H1 (cell line): ENCODE measurements around the gene CDC5L. TPM values are rescaled to one million over a fixed set of nuclear protein-coding genes. Genes with fewer than 3 reads are reported as not detected.

ENCODE experiments used
- CTCF ChIA-PET: fragments of 300-600 bp; sonication (Branson Sonifier 250); formaldehyde crosslinking; loops from one replicate; lab custom pipeline; 2021; ENCODE audit not compliant: partially characterized antibody; lab: Charles Lee
- POLR2A ChIA-PET: fragments of 300-600 bp; sonication (Branson Sonifier 250); formaldehyde crosslinking; loops from one replicate; lab custom pipeline; 2021; ENCODE audit warnings: inconsistent platforms; ENCODE audit not compliant: partially characterized antibody; lab: Charles Lee
- DNase-seq, 2 experiments: peaks; one replicate each; pipeline versions ENCODE4 v3.0.0 to v3.0.0-alpha.2; 2010 to 2022; ENCODE audit warnings: low spot score in 2 of 2, low read depth in 1 of 2, mixed read lengths in 1 of 2
- FAIRE-seq: peaks from 2 replicates; lab custom pipeline; 2011; peaks lifted over from hg19 to GRCh38; lab: Jason Lieb, UNC
- H2AFZ ChIP-seq: 2 replicates; pipeline ENCODE4 v1.8.1; 2012; ENCODE audit warnings: low read length, inconsistent platforms
- H2AK5ac ChIP-seq: 2 replicates; pipeline ENCODE4 v1.6.1; 2013; ENCODE audit warnings: low read depth, low read length
- H2BK120ac ChIP-seq: replicated peaks from 2 replicates; pipeline ENCODE3; 2013; ENCODE audit warnings: low read depth, low read length, inconsistent platforms
- H2BK12ac ChIP-seq: 2 replicates; pipeline ENCODE4 v1.6.1; 2013; ENCODE audit warnings: low read depth, low read length
- H2BK15ac ChIP-seq: 2 replicates; pipeline ENCODE4 v1.6.1; 2013; ENCODE audit warnings: low read length
- H2BK20ac ChIP-seq: 2 replicates; pipeline ENCODE4 v1.6.1; 2013; ENCODE audit warnings: low read length
- H2BK5ac ChIP-seq: 2 replicates; pipeline ENCODE4 v1.6.1; 2013; ENCODE audit warnings: low read depth, low read length
- H3K14ac ChIP-seq: 2 replicates; pipeline ENCODE4 v1.6.1; 2013; ENCODE audit warnings: inconsistent platforms; ENCODE audit not compliant: insufficient read length
- H3K18ac ChIP-seq: 2 replicates; pipeline ENCODE4 v1.6.1; 2013; ENCODE audit warnings: low read length; ENCODE audit errors: extremely low read depth
- H3K23ac ChIP-seq: 2 replicates; pipeline ENCODE4 v1.6.1; 2013; ENCODE audit warnings: inconsistent platforms; ENCODE audit not compliant: insufficient read length
- H3K23me2 ChIP-seq: 2 replicates; pipeline ENCODE4 v1.6.1; 2013; ENCODE audit warnings: low read depth, low read length
- H3K27ac ChIP-seq: 2 replicates; pipeline ENCODE4 v1.6.1; 2011; ENCODE audit warnings: low read depth, low read length, inconsistent platforms
- H3K27me3 ChIP-seq, 4 experiments: replicated peaks in 1 of 4; 1 replicate in 1 of 4; 2 replicates in 3 of 4; pipeline versions ENCODE4 v1.6.1 to v1.8.1; 2011 to 2013; ENCODE audit warnings: low read length in 3 of 4, mild to moderate bottlenecking in 3 of 4, inconsistent platforms in 2 of 4, mixed read lengths in 2 of 4, moderate library complexity in 1 of 4; ENCODE audit not compliant: control insufficient read depth in 3 of 4, insufficient read depth in 3 of 4; ENCODE audit errors: extremely low read depth in 1 of 4
- H3K36me3 ChIP-seq, 4 experiments: 2 replicates each; pipeline versions ENCODE4 v1.6.1 to v1.8.1; 2011 to 2013; ENCODE audit warnings: mild to moderate bottlenecking in 4 of 4, low read length in 3 of 4, moderate library complexity in 2 of 4, control low read depth in 1 of 4, inconsistent platforms in 1 of 4; ENCODE audit not compliant: insufficient read depth in 4 of 4, control insufficient read depth in 2 of 4
- H3K4ac ChIP-seq: replicated peaks from 2 replicates; pipeline ENCODE3; 2013; ENCODE audit warnings: low read length, low read depth, mixed read lengths, inconsistent platforms; ENCODE audit not compliant: insufficient read length
- H3K4me1 ChIP-seq, 4 experiments: replicated peaks in 1 of 4; 1 replicate in 1 of 4; 2 replicates in 3 of 4; pipeline versions ENCODE4 v1.6.1 to v1.8.1; 2011 to 2013; ENCODE audit warnings: low read length in 3 of 4, inconsistent platforms in 2 of 4, mixed read lengths in 1 of 4; ENCODE audit not compliant: insufficient read depth in 4 of 4, control insufficient read depth in 3 of 4
- H3K4me2 ChIP-seq, 2 experiments: 2 replicates each; pipeline versions ENCODE4 v1.6.1 to v1.8.1; 2011 to 2013; ENCODE audit warnings: low read depth in 2 of 2, low read length in 2 of 2, control low read depth in 1 of 2, inconsistent platforms in 1 of 2, mild to moderate bottlenecking in 1 of 2; ENCODE audit not compliant: insufficient read depth in 1 of 2
- H3K4me3 ChIP-seq, 4 experiments: fragments of 200-600, 300-600 bp in 1 of 4; sonication (generic), shearing (Covaris generic), sonication (Bioruptor Twin) in 1 of 4; 2 replicates each; pipeline versions ENCODE4 v1.5.1 to v1.8.1; 2011 to 2016; ENCODE audit warnings: low read length in 4 of 4, low read depth in 3 of 4, control low read depth in 2 of 4, inconsistent platforms in 2 of 4, mild to moderate bottlenecking in 2 of 4, mixed read lengths in 1 of 4, moderate library complexity in 1 of 4; ENCODE audit not compliant: insufficient read depth in 2 of 4; ENCODE audit errors: extremely low read depth in 1 of 4
- H3K56ac ChIP-seq: replicated peaks from 2 replicates; pipeline ENCODE3; 2013; ENCODE audit warnings: low read depth, mild to moderate bottlenecking, mixed read lengths, low read length, inconsistent platforms; ENCODE audit not compliant: insufficient read length
- H3K79me1 ChIP-seq: 2 replicates; pipeline ENCODE4 v1.6.1; 2013; ENCODE audit warnings: low read depth, low read length, control low read depth
- H3K79me2 ChIP-seq, 2 experiments: 2 replicates each; pipeline versions ENCODE4 v1.6.1 to v1.8.1; 2012 to 2013; ENCODE audit warnings: low read length in 2 of 2, mild to moderate bottlenecking in 2 of 2, inconsistent platforms in 1 of 2; ENCODE audit not compliant: insufficient read depth in 2 of 2, control insufficient read depth in 1 of 2
- H3K9ac ChIP-seq, 4 experiments: replicated peaks in 1 of 4; 1 replicate in 1 of 4; 2 replicates in 3 of 4; pipeline versions ENCODE4 v1.6.1 to v1.8.1; 2011 to 2013; ENCODE audit warnings: low read depth in 3 of 4, low read length in 3 of 4, control low read depth in 2 of 4, mild to moderate bottlenecking in 2 of 4, moderate library complexity in 2 of 4, inconsistent platforms in 1 of 4; ENCODE audit errors: extremely low read depth in 1 of 4
- H3K9me3 ChIP-seq, 2 experiments: 2 replicates each; pipeline versions ENCODE4 v1.6.1 to v1.8.1; 2012 to 2013; ENCODE audit warnings: mild to moderate bottlenecking in 2 of 2, moderate library complexity in 2 of 2, control low read depth in 1 of 2, inconsistent platforms in 1 of 2, low read depth in 1 of 2, low read length in 1 of 2, mixed read lengths in 1 of 2; ENCODE audit not compliant: insufficient read depth in 2 of 2
- H4K20me1 ChIP-seq, 2 experiments: replicated peaks in 1 of 2; 2 replicates each; pipeline versions ENCODE3 to v1.8.1; 2011 to 2013; ENCODE audit warnings: inconsistent platforms in 2 of 2, low read length in 2 of 2, mild to moderate bottlenecking in 1 of 2; ENCODE audit not compliant: insufficient read depth in 2 of 2, control insufficient read depth in 1 of 2
- H4K5ac ChIP-seq: 2 replicates; pipeline ENCODE4 v1.6.1; 2013; ENCODE audit warnings: low read length, low read depth, mixed read lengths, inconsistent platforms; ENCODE audit not compliant: insufficient read length
- H4K8ac ChIP-seq: 2 replicates; pipeline ENCODE4 v1.8.0; 2013; ENCODE audit warnings: mild to moderate bottlenecking, moderate library complexity, low read length, inconsistent platforms; ENCODE audit not compliant: insufficient read depth; ENCODE audit errors: extremely low read depth
- H4K91ac ChIP-seq: replicated peaks from 2 replicates; pipeline ENCODE3; 2013; ENCODE audit warnings: low read length, mixed read lengths, inconsistent platforms; ENCODE audit not compliant: insufficient read length
- CEBPB ChIP-seq: IDR thresholded peaks from 2 replicates; pipeline ENCODE4 v1.6.1; 2012; ENCODE audit warnings: low read depth, low read length
- CHD1 ChIP-seq: IDR thresholded peaks from 2 replicates; pipeline ENCODE4 v1.6.1; 2012; ENCODE audit warnings: low read depth, low read length, improper control_type of control experiment
- GABPA ChIP-seq: IDR thresholded peaks from 2 replicates; pipeline ENCODE4 v1.6.1; 2011; ENCODE audit warnings: mild to moderate bottlenecking, low read length, moderate library complexity, borderline replicate concordance; ENCODE audit not compliant: insufficient read depth
- GTF2F1 ChIP-seq: IDR thresholded peaks from 2 replicates; pipeline ENCODE4 v1.6.1; 2012; ENCODE audit warnings: low read depth, low read length, improper control_type of control experiment, borderline replicate concordance
- KDM5A ChIP-seq: fragments of 200-600 bp; IDR thresholded peaks from 2 replicates; pipeline ENCODE4 v1.7.1; 2012; ENCODE audit warnings: mild to moderate bottlenecking, low read length, inconsistent platforms, mixed read lengths
- MAFK ChIP-seq: IDR thresholded peaks from 2 replicates; pipeline ENCODE4 v1.6.1; 2012; ENCODE audit warnings: low read depth, mild to moderate bottlenecking, improper control_type of control experiment, low read length
- NRF1 ChIP-seq: IDR thresholded peaks from 2 replicates; pipeline ENCODE4 v1.6.1; 2011; ENCODE audit warnings: mild to moderate bottlenecking, low read depth, low read length, improper control_type of control experiment
- POLR2A ChIP-seq, 2 experiments: IDR thresholded peaks; 1 replicate in 1 of 2; 2 replicates in 1 of 2; pipeline ENCODE4 v1.6.1; 2011; ENCODE audit warnings: low read depth in 2 of 2, low read length in 2 of 2, mild to moderate bottlenecking in 2 of 2; ENCODE audit errors: control extremely low read depth in 1 of 2
- POLR2AphosphoS5 ChIP-seq: IDR thresholded peaks from 2 replicates; pipeline ENCODE4 v1.6.1; 2011; ENCODE audit warnings: low read depth, low read length
- RBBP5 ChIP-seq: IDR thresholded peaks from 2 replicates; pipeline ENCODE4 v1.7.1; 2012; ENCODE audit warnings: low read depth, mild to moderate bottlenecking, inconsistent platforms, low read length, moderate library complexity, borderline replicate concordance
- RFX5 ChIP-seq: IDR thresholded peaks from 2 replicates; pipeline ENCODE4 v1.6.1; 2011; ENCODE audit warnings: low read depth, low read length, improper control_type of control experiment, borderline replicate concordance
- RXRA ChIP-seq: IDR thresholded peaks from 2 replicates; pipeline ENCODE4 v1.6.1; 2011; ENCODE audit warnings: low read depth, mild to moderate bottlenecking, low read length, moderate library complexity; ENCODE audit not compliant: insufficient read depth
- SIRT6 ChIP-seq: IDR thresholded peaks from one replicate; pipeline ENCODE4 v1.7.1; 2012; ENCODE audit warnings: low read length, inconsistent platforms
- SP2 ChIP-seq: IDR thresholded peaks from 2 replicates; pipeline ENCODE4 v1.6.1; 2012; ENCODE audit warnings: mild to moderate bottlenecking, low read length, inconsistent platforms
- TAF1 ChIP-seq: IDR thresholded peaks from 2 replicates; pipeline ENCODE4 v1.6.1; 2011; ENCODE audit warnings: mild to moderate bottlenecking, low read depth, low read length
- WGBS, 2 experiments: shearing (Covaris generic) in 1 of 2; methylation state at CpG; one replicate each; pipeline versions ENCODE4 v1.1.6 to v1.1.7; 2013 to 2015; ENCODE audit warnings: low lambda C conversion rate in 2 of 2, mixed read lengths in 2 of 2, inconsistent platforms in 1 of 2, low coverage in 1 of 2, missing lambda C conversion rate in 1 of 2; ENCODE audit not compliant: insufficient replicate concordance in 2 of 2, insufficient coverage in 1 of 2, insufficient read length in 1 of 2; ENCODE audit errors: extremely low coverage in 1 of 2, missing lambda C conversion rate in 1 of 2; 5-methylcytosine and 5-hydroxymethylcytosine counted together
- polyA plus RNA-seq, 7 experiments: library from polyadenylated mRNA; depleted of rRNA in 3 of 7; stranded (reverse) in 5 of 7; unstranded in 2 of 7; fragments of >200 nt in 5 of 7; fragments of 200-250 nt in 2 of 7; gene quantifications; 1 replicate in 5 of 7; 2 replicates in 1 of 7; 4 replicates in 1 of 7; pipeline versions ENCODE4 v1.2.1 to v1.2.3, GENCODE V29; 2011 to 2013; ENCODE audit warnings: missing spikeins in 2 of 7, mixed read lengths in 2 of 7
- total RNA-seq: library from RNA; stranded (reverse); fragmentation: NEBNext Ultra II Directional; extraction: Animal tissue kit (Norgen Biotek cat#: 25700); gene quantifications from 2 replicates; pipeline ENCODE4 v1.2.1, GENCODE V29; 2021

The CDC5L gene
- total and polyA plus RNA-seq, 2 of the 8 experiments (the other 6 are each of a cell fraction or from before 2014, with no cell fraction given), result 8.4 to 32.8 TPM

DNA sequence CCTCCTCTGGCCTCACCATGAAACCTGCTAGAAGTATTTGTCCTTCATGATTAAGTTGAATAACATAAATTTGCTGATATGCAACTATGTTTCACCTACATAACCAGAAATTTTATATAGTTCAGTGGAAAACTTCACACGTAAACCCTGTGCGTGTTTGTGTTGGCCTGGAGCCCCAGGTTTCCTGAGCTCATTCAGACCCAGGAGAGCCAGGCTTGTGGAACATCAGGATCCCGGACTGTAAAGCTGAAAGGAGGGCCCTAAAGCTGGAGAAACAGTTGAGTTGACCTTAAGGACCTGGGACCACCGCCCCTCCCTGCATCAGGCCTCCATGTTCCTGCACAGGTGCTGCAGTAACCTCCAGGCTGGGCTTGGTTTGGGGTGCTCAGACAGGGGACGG lies 48.2 kb upstream of the CDC5L start:
- CTCF ChIA-PET, result interaction anchor here (0.6 to 10.2 kb wide), 27 partner anchors 8 to 1387 kb away, joined by 3 to 153 read pairs (median 6); partner anchors contain the start of genes AARS2, SLC35B2 and TMEM151B
- H2AK5ac ChIP-seq, result no peak overlapping the region
- no peak for FAIRE-seq
- TF ChIP-seq RFX5, result no peak
- no peak for TF ChIP-seq NRF1
- no peak for TF ChIP-seq SP2
- TF ChIP-seq KDM5A, result no peak
- no peak for TF ChIP-seq TAF1
- TF ChIP-seq GTF2F1, result no peak
- TF ChIP-seq CHD1, result no peak
- TF ChIP-seq MAFK, result no peak
- no peak for TF ChIP-seq SIRT6
- no peak for TF ChIP-seq RBBP5
- TF ChIP-seq CEBPB, result no peak
- TF ChIP-seq GABPA, result no peak
- no peak for TF ChIP-seq RXRA
- no peak for TF ChIP-seq POLR2A (IDR thresholded peaks at IDR 0.05; ENCODE audit: control extremely low read depth in 1 of 2, low read depth in 2 of 2, low read length in 2 of 2)
- TF ChIP-seq POLR2AphosphoS5, result no peak

More for the DNA sequence above, 48.2 kb upstream of the CDC5L start:
- Histone ChIP-seq H4K20me1 (no peaks in the 10 kb centered on the region), H3K36me3 (no peaks in the 10 kb centered on the region), H3K4me2 (no peak overlapping the region), H3K79me1 (no peaks in the 10 kb centered on the region), H3K23me2 (no peaks in the 10 kb centered on the region; the same call in 1 of the 2 replicates), H4K8ac (no peak overlapping the region; the same call in 1 of the 2 replicates), H3K9ac (no peak overlapping the region), H2BK120ac (no peak overlapping the region), H3K9me3 (no peaks in the 10 kb centered on the region), H3K27ac (no peak overlapping the region), H2BK15ac (no peak overlapping the region), H3K18ac (no peak overlapping the region), H3K4me1 (peaks cover 0 to 5% (median under 1%) of the 10 kb centered on the region in 4 experiments; a peak in 3 of 7 replicates), H3K79me2 (no peaks in the 10 kb centered on the region), H4K5ac (no peak overlapping the region), H4K91ac (no peak overlapping the region), H3K23ac (no peak overlapping the region), H3K56ac (no peak overlapping the region), H2BK5ac (no peak overlapping the region), H3K4me3 (no peak overlapping the region), H2BK20ac (no peak overlapping the region), H3K14ac (no peak overlapping the region), H3K27me3 (peaks cover 3 to 7% (median 6%) of the 10 kb centered on the region in 4 experiments; a peak in 5 of 7 replicates), H3K4ac (no peak overlapping the region), H2BK12ac (no peak overlapping the region), H2AFZ (no peak overlapping the region)
- POLR2A ChIA-PET, result interaction anchor here (0.9 to 8.4 kb wide), 7 partner anchors 33 to 92 kb away, joined by 3 to 41 read pairs (median 6); partner anchors contain the start of genes HSP90AB1 and SLC35B2
- no peak for DNase-seq
- WGBS, 2 experiments, result 91% methylated on average over 5 of the region's 5 CpGs; no CpG with 5 or more reads in 1 of the 2 experiments
